Right lobe of liver (tissue), 6 donors: ENCODE measurements around the gene UVSSA. TPM values are rescaled to one million over a fixed set of nuclear protein-coding genes. Genes with fewer than 3 reads are reported as not detected.
"Not testable (repeated sequence)": the region's sequence is repeated elsewhere in the genome, so short reads cannot be mapped to it uniquely, and the experiment has no call there.

Experiments used
- ATAC-seq, 4 donors: fragments of 200-7000 bp; cut with Tn5 transposase; one replicate each; pipeline ENCODE4 v1.9.1; 2020; ENCODE audit warnings: mild to moderate bottlenecking in 4 of 4, moderate library complexity in 4 of 4
- DNase-seq, 3 donors: peaks; one replicate each; pipeline ENCODE4 v3.0.0-alpha.2; 2020
- H3K27ac ChIP-seq, 3 donors: fragments of 200-600 bp; one replicate each; pipeline ENCODE4 v1.8.0; 2022
- H3K27me3 ChIP-seq, 2 donors: fragments of 200-600 bp; one replicate each; pipeline ENCODE4 v1.8.0; 2022
- H3K36me3 ChIP-seq, 4 donors: fragments of 200-600 bp; sonication (generic) in 1 of 4; one replicate each; pipeline versions ENCODE4 v1.5.1 to v1.8.0; 2017 to 2022; ENCODE audit warnings: control low read depth in 1 of 4
- H3K4me1 ChIP-seq, 4 donors: fragments of 200-600 bp; sonication (generic) in 1 of 4; one replicate each; pipeline versions ENCODE4 v1.5.1 to v1.8.0; 2017 to 2022; ENCODE audit warnings: control low read depth in 1 of 4
- H3K4me3 ChIP-seq, 3 donors: fragments of 200-600 bp; one replicate each; pipeline ENCODE4 v1.8.0; 2022
- H3K9me3 ChIP-seq, 4 donors: fragments of 200-600 bp; sonication (generic) in 1 of 4; one replicate each; pipeline versions ENCODE4 v1.5.1 to v1.8.0; 2017 to 2022; ENCODE audit warnings: control low read depth in 1 of 4
- CTCF ChIP-seq, 4 donors: fragments of 200-600 bp in 3 of 4; fragments of 450-650 bp in 1 of 4; IDR thresholded peaks; one replicate each; pipeline versions ENCODE4 v1.5.1 to v1.8.0; 2016 to 2022; ENCODE audit warnings: antibody characterized with exemption in 4 of 4, mild to moderate bottlenecking in 2 of 4
- POLR2A ChIP-seq: fragments of 450-650 bp; IDR thresholded peaks from one replicate; pipeline ENCODE4 v1.6.1; 2017; ENCODE audit warnings: antibody characterized with exemption, mild to moderate bottlenecking
- WGBS: methylation state at CpG from one replicate; pipeline ENCODE4 v1.1.6; 2018; ENCODE audit warnings: low coverage, low lambda C conversion rate; ENCODE audit not compliant: insufficient coverage; ENCODE audit errors: missing lambda C conversion rate; 5-methylcytosine and 5-hydroxymethylcytosine counted together
- intact Hi-C, 2 donors: fragments of 100-400 bp; cut with DNase I; formaldehyde crosslinking; loops; one replicate each; pipeline versions ENCODE4 v1.11.2 to v1.14.1; 2022
- total RNA-seq, 6 experiments: library from RNA; depleted of rRNA in 2 of 6; stranded (reverse); fragments of >200 nt in 2 of 6; fragmentation: NEBNext Ultra II Directional in 3 of 6; extraction: Animal tissue kit (Norgen Biotek cat#: 25700) in 3 of 6; gene quantifications; one replicate each; pipeline versions ENCODE4 v1.1.0 to v1.2.4, GENCODE V29; 2016 to 2023
- donor health status: DM: no; HTN: yes; CAD: no.
- donor health status: DM: no; HTN: no; CAD: no.
- donor health status: DM: no; HTN: no; CAD: no.
- donor health status: DM: no; HTN: yes; CAD: no.
- donor health status: DM: no; HTN: yes; CAD: no.

The UVSSA gene
- total RNA-seq, 6 experiments from 2014 or later, result 9.1 to 14.5 (median 11.3) TPM

GRCh38 chr4:1331591-1332353, 15.2 kb upstream of the UVSSA start:
- WGBS, result 86% methylated on average over 4 of the region's 21 CpGs
- no peak overlapping the region for H3K27ac ChIP-seq
- ATAC-seq (no peak), DNase-seq (peak in 2 of 3 donors; percentile 14 to 28)
- H3K36me3 ChIP-seq, result peaks cover 0 to 21% (median 6%) of the 10 kb centered on the region in 4 donors
- H3K4me1 ChIP-seq, result no peaks in the 10 kb centered on the region
- H3K9me3 ChIP-seq, result no peaks in the 10 kb centered on the region
- intact Hi-C loops, result no loop called here
- H3K27me3 ChIP-seq, result no peaks in the 10 kb centered on the region
- H3K4me3 ChIP-seq, result no peak overlapping the region
- TF ChIP-seq POLR2A (no peak), CTCF (IDR thresholded peaks at IDR 0.05) (no peak)

- Histone ChIP-seq H3K27ac (no peak overlapping the region), H3K27me3 (no peaks in the 10 kb centered on the region), H3K4me1 (no peaks in the 10 kb centered on the region), H3K9me3 (no peaks in the 10 kb centered on the region), H3K4me3 (no peak overlapping the region), H3K36me3 (peaks cover 0 to 28% (median 10%) of the 10 kb centered on the region in 4 donors)
- intact Hi-C loops, result no loop called here
- TF ChIP-seq POLR2A, result no peak
- no peak for TF ChIP-seq CTCF (IDR thresholded peaks at IDR 0.05)
- DNase-seq (peak in 1 of 3 donors; percentile 45), ATAC-seq (no peak)
- WGBS, result 67% methylated on average over 1 of the region's 13 CpGs
These were observed 14.3 kb upstream of the UVSSA start for GRCh38 chr4:1332686-1333085.

- DNase-seq (peak in 1 of 3 donors; percentile 38), ATAC-seq (peak; percentile 14 to 50 (median 31))
- Histone ChIP-seq H3K4me1 (no peaks in the 10 kb centered on the region), H3K9me3 (no peaks in the 10 kb centered on the region), H3K27ac (no peak overlapping the region), H3K4me3 (no peak overlapping the region), H3K36me3 (peaks cover 0 to 25% (median 13%) of the 10 kb centered on the region in 4 donors), H3K27me3 (no peaks in the 10 kb centered on the region)
- WGBS, result 90% methylated on average over 6 of the region's 8 CpGs
- intact Hi-C loops, result no loop called here
- TF ChIP-seq POLR2A, result no peak
- no peak for TF ChIP-seq CTCF (IDR thresholded peaks at IDR 0.05)
These were observed 13.8 kb upstream of the UVSSA start for GRCh38 chr4:1333256-1333655.

- H3K36me3 ChIP-seq, result peaks cover 0 to 27% (median 13%) of the 10 kb centered on the region in 4 donors
- H3K9me3 ChIP-seq, intact Hi-C loops, H3K4me1 ChIP-seq, H3K27ac ChIP-seq, H3K27me3 ChIP-seq, H3K4me3 ChIP-seq: not testable (repeated sequence)
- ATAC-seq, result peak in 2 of 4 donors; percentile 8 to 37
- 73% methylated on average over 5 of the region's 12 CpGs for WGBS
- DNase-seq, result peak in 1 of 3 donors; percentile 25
These were observed 13.0 kb upstream of the UVSSA start for GRCh38 chr4:1333851-1334578.

- Histone ChIP-seq H3K27me3 (no peaks in the 10 kb centered on the region), H3K4me1 (no peaks in the 10 kb centered on the region), H3K27ac (no peak overlapping the region), H3K4me3 (no peak overlapping the region), H3K9me3 (no peaks in the 10 kb centered on the region), H3K36me3 (peaks cover 0 to 31% (median 18%) of the 10 kb centered on the region in 4 donors)
- DNase-seq, result no peak
- 67% methylated on average over 1 of the region's 6 CpGs for WGBS
- no peak for TF ChIP-seq CTCF (IDR thresholded peaks at IDR 0.05)
- TF ChIP-seq POLR2A, result no peak
- no peak for ATAC-seq
- intact Hi-C loops, result no loop called here
These were observed 12.5 kb upstream of the UVSSA start for GRCh38 chr4:1334579-1334895.

- intact Hi-C loops, result loop anchor here in 1 of 2 donors (5.0 kb wide), 1 partner anchor 83 kb away; no protein-coding TSS in a partner anchor
- H3K27me3 ChIP-seq, ATAC-seq, H3K27ac ChIP-seq, H3K4me3 ChIP-seq, H3K9me3 ChIP-seq, DNase-seq, H3K4me1 ChIP-seq: not testable (repeated sequence)
- H3K36me3 ChIP-seq, result peaks cover 0 to 38% (median 20%) of the 10 kb centered on the region in 4 donors
- 100% methylated on average over 2 of the region's 4 CpGs for WGBS
These were observed 11.7 kb upstream of the UVSSA start for GRCh38 chr4:1335193-1335883.
